KMS-11 (cell line): ENCODE data around the gene KLHL29.

ENCODE experiments used
- H2AFZ ChIP-seq: fragments of 200-600 bp; sonication (generic); 2 replicates; pipeline ENCODE4 v1.6.1; 2016; ENCODE audit warnings: antibody characterized with exemption, mixed run types, low read depth
- H3K27ac ChIP-seq: fragments of 200-600 bp; sonication (generic); 2 replicates; pipeline ENCODE4 v1.6.1; 2016; ENCODE audit warnings: mild to moderate bottlenecking, mixed run types
- H3K27me3 ChIP-seq: fragments of 200-600 bp; sonication (generic); 2 replicates; pipeline ENCODE4 v1.6.1; 2017; ENCODE audit warnings: mild to moderate bottlenecking, low read depth, mixed run types, moderate library complexity; ENCODE audit not compliant: insufficient read depth
- H3K36me3 ChIP-seq: fragments of 200-600 bp; sonication (generic); 2 replicates; pipeline ENCODE4 v1.6.1; 2017; ENCODE audit warnings: mild to moderate bottlenecking, mixed run types; ENCODE audit not compliant: insufficient read depth
- H3K4me1 ChIP-seq: fragments of 200-600 bp; sonication (generic); 2 replicates; pipeline ENCODE4 v1.6.1; 2016; ENCODE audit warnings: mild to moderate bottlenecking, low read depth, mixed run types; ENCODE audit not compliant: poor library complexity, severe bottlenecking
- H3K4me2 ChIP-seq: fragments of 200-600 bp; sonication (generic); 2 replicates; pipeline ENCODE4 v1.7.0; 2016; ENCODE audit warnings: mild to moderate bottlenecking, mixed run types
- H3K4me3 ChIP-seq: fragments of 200-600 bp; sonication (generic); IDR thresholded peaks from 2 replicates; pipeline ENCODE4 v1.6.1; 2017; ENCODE audit warnings: low read depth, low read length, mixed read lengths; ENCODE audit not compliant: insufficient read depth
- H3K79me2 ChIP-seq: fragments of 200-600 bp; sonication (generic); 2 replicates; pipeline ENCODE4 v1.6.1; 2016; ENCODE audit warnings: low read depth, mixed run types; ENCODE audit not compliant: insufficient read depth
- H3K9ac ChIP-seq: fragments of 200-600 bp; sonication (generic); 2 replicates; pipeline ENCODE4 v1.6.1; 2016; ENCODE audit warnings: mild to moderate bottlenecking, mixed run types
- H4K20me1 ChIP-seq: fragments of 200-600 bp; sonication (generic); 2 replicates; pipeline ENCODE4 v1.6.1; 2016; ENCODE audit warnings: mild to moderate bottlenecking, mixed run types; ENCODE audit not compliant: insufficient read depth
- TF ChIP-seq, protein P1 (sequence below): fragments of 200-600 bp; sonication (generic); conservative IDR thresholded peaks from 2 replicates; pipeline ENCODE4 v1.6.1; 2017; ENCODE audit warnings: low read depth, mild to moderate bottlenecking, antibody characterized with exemption, low read length, moderate library complexity, mixed read lengths

Gene KLHL29

GRCh38 chr2:23660237-23660636 is 275.3 kb downstream of the KLHL29 start:
- Histone ChIP-seq H3K36me3 (no peaks in the 10 kb centered on the region), H3K4me3 (no peak overlapping the region), H3K4me1 (no peaks in the 10 kb centered on the region), H3K79me2 (no peaks in the 10 kb centered on the region), H2AFZ (no peak overlapping the region), H3K9ac (no peak overlapping the region), H4K20me1 (no peaks in the 10 kb centered on the region), H3K4me2 (no peak overlapping the region), H3K27me3 (no peaks in the 10 kb centered on the region), H3K27ac (no peak overlapping the region)
- TF ChIP-seq, protein P1, sequence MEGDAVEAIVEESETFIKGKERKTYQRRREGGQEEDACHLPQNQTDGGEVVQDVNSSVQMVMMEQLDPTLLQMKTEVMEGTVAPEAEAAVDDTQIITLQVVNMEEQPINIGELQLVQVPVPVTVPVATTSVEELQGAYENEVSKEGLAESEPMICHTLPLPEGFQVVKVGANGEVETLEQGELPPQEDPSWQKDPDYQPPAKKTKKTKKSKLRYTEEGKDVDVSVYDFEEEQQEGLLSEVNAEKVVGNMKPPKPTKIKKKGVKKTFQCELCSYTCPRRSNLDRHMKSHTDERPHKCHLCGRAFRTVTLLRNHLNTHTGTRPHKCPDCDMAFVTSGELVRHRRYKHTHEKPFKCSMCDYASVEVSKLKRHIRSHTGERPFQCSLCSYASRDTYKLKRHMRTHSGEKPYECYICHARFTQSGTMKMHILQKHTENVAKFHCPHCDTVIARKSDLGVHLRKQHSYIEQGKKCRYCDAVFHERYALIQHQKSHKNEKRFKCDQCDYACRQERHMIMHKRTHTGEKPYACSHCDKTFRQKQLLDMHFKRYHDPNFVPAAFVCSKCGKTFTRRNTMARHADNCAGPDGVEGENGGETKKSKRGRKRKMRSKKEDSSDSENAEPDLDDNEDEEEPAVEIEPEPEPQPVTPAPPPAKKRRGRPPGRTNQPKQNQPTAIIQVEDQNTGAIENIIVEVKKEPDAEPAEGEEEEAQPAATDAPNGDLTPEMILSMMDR: no peak

GRCh38 chr2:23661276-23662050 is 276.5 kb downstream of the KLHL29 start:
- TF ChIP-seq, protein P1: no peak
- Histone ChIP-seq H3K27me3 (no peaks in the 10 kb centered on the region), H3K36me3 (no peaks in the 10 kb centered on the region), H2AFZ (no peak overlapping the region), H4K20me1 (no peaks in the 10 kb centered on the region), H3K79me2 (no peaks in the 10 kb centered on the region), H3K27ac (no peak overlapping the region), H3K9ac (no peak overlapping the region), H3K4me1 (no peaks in the 10 kb centered on the region), H3K4me3 (no peak overlapping the region), H3K4me2 (no peak overlapping the region)

GRCh38 chr2:23662466-23662865 is 277.5 kb downstream of the KLHL29 start:
- no peaks in the 10 kb centered on the region for H3K36me3 ChIP-seq
- H3K9ac ChIP-seq: no peak overlapping the region
- H3K27me3 ChIP-seq: no peaks in the 10 kb centered on the region
- no peak overlapping the region for H3K4me2 ChIP-seq
- H3K4me3 ChIP-seq: no peak overlapping the region
- H3K27ac ChIP-seq: no peak overlapping the region
- no peaks in the 10 kb centered on the region for H3K4me1 ChIP-seq
- no peaks in the 10 kb centered on the region for H4K20me1 ChIP-seq
- H3K79me2 ChIP-seq: no peaks in the 10 kb centered on the region
- TF ChIP-seq, protein P1: no peak
- H2AFZ ChIP-seq: no peak overlapping the region

GRCh38 chr2:23662941-23663920 is 278.3 kb downstream of the KLHL29 start:
- Histone ChIP-seq H3K27me3 (no peaks in the 10 kb centered on the region), H3K79me2 (no peaks in the 10 kb centered on the region), H3K4me1 (no peaks in the 10 kb centered on the region), H4K20me1 (no peaks in the 10 kb centered on the region), H3K27ac (no peak overlapping the region), H3K9ac (no peak overlapping the region), H3K4me2 (no peak overlapping the region), H3K4me3 (no peak overlapping the region), H2AFZ (no peak overlapping the region), H3K36me3 (no peaks in the 10 kb centered on the region)
- TF ChIP-seq, protein P1: no peak
